Measurements from ENCODE around the gene ME1.

- no peak for TF ChIP-seq CTCF (IDR thresholded peaks at IDR 0.05)
- no peak for TF ChIP-seq POLR2A (IDR thresholded peaks at IDR 0.05)
- no peak for TF ChIP-seq POLR2AphosphoS5 (IDR thresholded peaks at IDR 0.05)
Observed at GRCh38 chr6:83459663-83460062, 28.8 kb upstream of the ME1 start.

Measured in prostate gland (tissue), 2 donors.